T-helper 2 cell treated with Interferon-gamma antibody and Interleukin-4, amounts not matched to agents 5 μg/mL and 100 μg/mL, for 36 hours (primary cell): Measurements from ENCODE around the gene TBC1D30.
A peak's percentile ranks its signal among the peaks of the same experiment; 100 is the strongest.

ENCODE experiments used
- DNase-seq: peaks from one replicate; pipeline ENCODE4 v3.0.0; 2021; ENCODE audit warnings: low spot score
- H3K27ac Mint-ChIP-seq: one replicate; pipeline ENCODE4 v1.8.0; 2021; ENCODE audit warnings: mild to moderate bottlenecking, mixed read lengths
- H3K27me3 Mint-ChIP-seq: one replicate; pipeline ENCODE4 v1.8.0; 2021; ENCODE audit warnings: low read depth, mixed read lengths
- H3K36me3 Mint-ChIP-seq: one replicate; pipeline ENCODE4 v1.8.0; 2021; ENCODE audit warnings: low read depth, mixed read lengths
- H3K4me1 Mint-ChIP-seq: one replicate; pipeline ENCODE4 v1.8.0; 2021; ENCODE audit warnings: low read depth, mixed read lengths
- H3K4me3 Mint-ChIP-seq: one replicate; pipeline ENCODE4 v1.8.0; 2022; ENCODE audit warnings: mild to moderate bottlenecking, moderate library complexity, mixed read lengths
- H3K9me3 Mint-ChIP-seq: one replicate; pipeline ENCODE4 v1.8.0; 2021; ENCODE audit warnings: mixed read lengths

Gene TBC1D30

DNA sequence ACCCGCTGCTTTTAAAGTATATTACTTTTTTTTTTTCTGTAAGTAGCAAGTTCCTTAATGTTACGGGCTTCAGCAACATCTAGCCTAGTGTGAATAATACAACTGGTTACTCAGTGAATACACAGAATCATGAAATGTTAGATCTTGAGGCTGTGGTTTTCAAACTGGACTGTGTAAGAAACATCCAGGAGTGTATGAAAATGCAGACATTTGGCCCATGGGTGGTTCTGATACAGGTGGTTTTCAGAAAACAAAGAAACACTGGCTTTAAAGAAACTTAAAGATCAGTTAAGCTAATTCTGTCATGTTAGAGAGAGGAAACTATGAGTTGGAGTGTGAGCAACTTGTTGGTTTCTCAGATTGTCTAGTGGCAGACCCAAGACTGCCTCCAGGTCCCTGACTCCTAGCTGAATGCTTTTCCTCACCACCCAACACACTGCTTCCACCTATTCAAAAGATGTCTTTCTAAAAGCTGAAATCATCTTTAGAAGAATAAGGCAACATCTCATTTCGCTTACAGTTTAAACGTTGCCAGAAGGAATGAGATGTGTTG lies 36.1 kb downstream of the TBC1D30 start:
- no peak overlapping the region for H3K27ac Mint-ChIP-seq
- DNase-seq: no peak
- H3K36me3 Mint-ChIP-seq: no peaks in the 10 kb centered on the region
- no peaks in the 10 kb centered on the region for H3K4me1 Mint-ChIP-seq
- H3K27me3 Mint-ChIP-seq: peaks cover 7% of the 10 kb centered on the region
- no peaks in the 10 kb centered on the region for H3K9me3 Mint-ChIP-seq
- no peak overlapping the region for H3K4me3 Mint-ChIP-seq

DNA sequence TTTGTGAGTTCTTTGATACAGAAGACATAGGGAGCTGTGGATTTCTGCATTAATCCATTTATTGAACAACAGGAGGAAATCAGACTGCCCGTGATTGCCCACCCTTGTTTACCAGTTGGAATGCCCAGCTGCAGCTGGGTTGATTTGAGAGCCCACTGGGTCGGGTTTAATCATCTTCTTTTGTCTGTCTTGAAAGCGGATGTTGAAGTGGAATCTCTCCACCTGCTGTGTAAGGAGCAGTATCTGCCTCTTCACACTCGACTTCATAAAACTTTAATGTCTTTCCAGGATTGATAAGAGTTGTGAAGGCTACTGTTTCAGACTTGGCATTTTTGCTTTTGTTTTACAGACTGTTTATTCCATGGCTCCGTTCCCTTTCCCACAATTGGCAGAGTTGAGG lies 39.9 kb downstream of the TBC1D30 start:
- no peak for DNase-seq
- Mint-ChIP-seq H3K9me3 (no peaks in the 10 kb centered on the region), H3K36me3 (no peaks in the 10 kb centered on the region), H3K4me3 (no peak overlapping the region), H3K27ac (no peak overlapping the region), H3K4me1 (no peaks in the 10 kb centered on the region), H3K27me3 (peaks cover 7% of the 10 kb centered on the region)

DNA sequence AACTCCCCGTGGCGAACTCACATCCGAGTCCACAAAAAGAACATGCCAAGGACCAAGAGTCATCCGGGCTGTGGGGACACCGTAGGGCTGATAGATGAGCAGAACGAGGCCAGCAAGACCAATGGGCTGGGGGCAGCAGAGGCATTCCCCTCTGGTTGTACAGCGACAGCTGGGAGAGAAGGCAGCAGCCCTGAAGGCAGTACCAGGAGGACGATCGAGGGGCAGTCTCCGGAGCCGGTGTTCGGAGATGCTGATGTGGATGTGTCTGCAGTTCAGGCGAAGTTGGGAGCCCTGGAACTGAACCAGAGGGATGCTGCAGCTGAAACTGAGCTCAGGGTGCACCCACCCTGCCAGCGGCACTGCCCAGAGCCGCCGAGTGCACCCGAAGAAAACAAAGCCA lies 50.7 kb downstream of the TBC1D30 start:
- Mint-ChIP-seq H3K4me3 (no peak overlapping the region), H3K9me3 (no peaks in the 10 kb centered on the region), H3K27me3 (no peaks in the 10 kb centered on the region), H3K36me3 (no peaks in the 10 kb centered on the region), H3K27ac (no peak overlapping the region), H3K4me1 (peaks cover 2% of the 10 kb centered on the region)
- DNase-seq: no peak

DNA sequence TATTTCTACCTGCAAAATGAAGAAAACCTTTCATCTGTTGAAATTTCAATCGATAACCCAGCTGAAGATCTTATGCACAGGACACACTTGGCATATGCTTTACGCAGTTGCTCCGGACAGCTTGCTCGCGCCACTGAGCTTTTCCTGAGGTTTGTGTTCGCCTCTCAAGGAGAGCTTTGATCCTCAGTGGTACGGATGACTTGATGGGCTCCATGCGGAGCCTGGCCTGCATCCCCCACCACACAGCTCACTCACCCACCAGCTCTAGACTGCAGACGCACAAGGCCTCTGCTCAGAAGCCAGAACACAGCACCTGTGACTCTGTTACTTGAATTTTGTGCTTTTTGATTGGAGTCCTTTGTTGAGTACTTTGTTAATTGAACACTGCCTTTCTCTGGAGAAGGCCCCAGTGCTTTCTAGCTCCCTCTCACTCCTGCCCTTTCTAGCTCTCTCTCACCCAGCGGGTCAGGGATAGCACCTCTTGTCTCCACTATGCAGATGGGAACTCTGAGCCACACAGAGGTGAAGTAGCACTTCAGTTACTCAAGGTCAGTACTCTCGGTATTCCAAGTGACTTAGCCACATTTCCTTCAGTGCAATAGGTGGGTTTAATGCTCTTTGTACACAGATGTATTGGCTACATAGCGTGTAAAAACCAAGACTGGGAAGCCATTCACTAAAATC lies 52.1 kb downstream of the TBC1D30 start:
- Mint-ChIP-seq H3K27me3 (no peaks in the 10 kb centered on the region), H3K27ac (no peak overlapping the region), H3K36me3 (no peaks in the 10 kb centered on the region), H3K9me3 (no peaks in the 10 kb centered on the region), H3K4me3 (no peak overlapping the region), H3K4me1 (peaks cover 2% of the 10 kb centered on the region)
- DNase-seq: no peak

DNA sequence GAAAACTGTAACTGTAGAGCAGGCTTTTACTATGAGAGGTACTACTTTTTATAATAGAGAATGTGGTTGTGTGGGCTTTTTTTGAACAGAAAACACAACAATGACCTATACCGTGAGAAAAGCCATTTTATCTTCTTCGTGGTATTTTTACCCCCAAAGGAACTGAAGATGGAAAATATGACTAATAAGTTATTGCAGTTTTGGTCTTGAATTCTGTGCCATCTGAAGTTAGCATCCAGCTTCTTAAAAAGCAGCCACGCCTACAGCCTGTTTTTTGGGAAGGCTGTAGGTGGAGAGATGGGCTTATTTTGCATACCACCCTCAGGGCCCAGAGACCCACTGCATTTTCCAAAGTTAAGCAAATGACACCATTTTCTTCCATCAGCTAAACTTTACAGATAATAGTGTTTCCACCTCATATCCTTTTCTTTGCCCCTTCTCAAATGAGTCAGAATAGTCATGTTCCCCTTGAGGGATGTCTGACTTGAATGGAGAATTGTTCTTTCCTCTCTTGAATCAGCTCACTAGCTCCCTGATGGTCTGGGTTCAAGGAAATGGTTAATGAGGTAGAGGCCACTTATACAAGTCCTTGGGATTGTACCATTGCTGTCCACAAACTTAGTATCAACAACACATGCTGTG lies 53.0 kb downstream of the TBC1D30 start:
- Mint-ChIP-seq H3K36me3 (no peaks in the 10 kb centered on the region), H3K9me3 (no peaks in the 10 kb centered on the region), H3K27me3 (no peaks in the 10 kb centered on the region), H3K4me1 (peaks cover 2% of the 10 kb centered on the region), H3K4me3 (no peak overlapping the region), H3K27ac (no peak overlapping the region)
- peak; percentile 21 for DNase-seq

DNA sequence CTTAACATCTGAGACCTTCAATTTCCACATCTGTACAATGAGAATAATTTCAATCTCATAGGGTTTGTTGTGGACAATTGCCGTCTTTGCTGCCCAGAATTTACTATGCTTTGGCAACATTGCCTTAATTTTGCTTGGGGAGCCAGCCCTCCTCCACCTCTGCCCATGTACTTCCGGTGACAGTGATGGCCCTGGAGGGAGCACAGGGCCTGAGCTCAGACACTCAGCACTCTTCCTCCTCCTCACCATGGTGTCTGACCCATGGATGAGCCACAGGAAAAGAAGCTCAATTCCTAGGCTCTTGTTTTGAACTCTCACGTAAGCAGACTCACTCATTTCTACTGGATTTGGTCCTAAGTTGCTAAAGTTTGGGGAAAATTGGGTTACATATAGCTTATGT lies 58.2 kb downstream of the TBC1D30 start:
- Mint-ChIP-seq H3K27ac (no peak overlapping the region), H3K36me3 (no peaks in the 10 kb centered on the region), H3K4me1 (no peaks in the 10 kb centered on the region), H3K9me3 (no peaks in the 10 kb centered on the region), H3K27me3 (no peaks in the 10 kb centered on the region), H3K4me3 (no peak overlapping the region)
- DNase-seq: no peak

DNA sequence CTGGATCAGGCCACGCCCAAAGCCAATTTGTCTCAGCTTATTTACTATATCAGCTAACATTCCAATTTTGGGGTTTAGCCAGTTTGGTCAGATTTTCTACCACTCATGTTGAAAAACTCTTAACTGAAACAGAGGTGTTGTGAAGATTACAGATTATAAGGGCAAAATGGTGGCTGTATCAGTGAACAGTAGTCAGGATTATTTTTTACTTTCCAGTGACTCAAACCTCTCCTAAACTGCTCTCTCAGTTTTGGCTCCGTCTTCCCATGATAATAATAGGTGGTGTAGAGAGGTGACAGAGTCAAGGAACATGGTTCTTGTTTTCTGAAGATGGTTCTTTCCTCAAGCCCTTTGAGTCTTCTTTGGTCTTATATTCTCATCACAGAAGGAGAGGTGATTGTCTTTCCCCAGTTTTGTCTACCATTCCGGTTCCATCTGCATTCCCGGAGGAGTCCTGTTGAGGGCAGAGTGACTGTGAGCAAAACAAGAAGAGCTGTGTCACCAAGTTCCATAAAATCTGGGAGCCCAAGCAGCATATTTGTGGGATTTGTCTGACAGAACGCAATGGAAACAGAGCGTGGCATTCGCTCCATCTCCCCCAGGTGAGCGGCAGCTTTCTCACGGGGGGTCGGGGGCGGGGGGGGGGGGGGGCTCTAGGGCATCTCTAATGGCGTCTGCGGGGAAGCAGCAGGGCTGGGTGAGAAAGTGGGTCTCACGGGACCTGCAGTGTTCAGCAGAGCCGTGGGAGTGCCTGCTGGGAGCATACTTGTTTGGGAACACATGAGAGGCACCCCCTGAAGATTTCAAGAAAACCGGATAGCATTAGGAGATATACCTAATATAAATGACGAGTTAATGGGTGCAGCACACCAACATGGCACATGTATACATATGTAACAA lies 59.1 kb downstream of the TBC1D30 start:
- H3K36me3 Mint-ChIP-seq: no peaks in the 10 kb centered on the region
- no peak for DNase-seq
- no peak overlapping the region for H3K4me3 Mint-ChIP-seq
- no peaks in the 10 kb centered on the region for H3K9me3 Mint-ChIP-seq
- no peaks in the 10 kb centered on the region for H3K4me1 Mint-ChIP-seq
- H3K27ac Mint-ChIP-seq: no peak overlapping the region
- no peaks in the 10 kb centered on the region for H3K27me3 Mint-ChIP-seq

DNA sequence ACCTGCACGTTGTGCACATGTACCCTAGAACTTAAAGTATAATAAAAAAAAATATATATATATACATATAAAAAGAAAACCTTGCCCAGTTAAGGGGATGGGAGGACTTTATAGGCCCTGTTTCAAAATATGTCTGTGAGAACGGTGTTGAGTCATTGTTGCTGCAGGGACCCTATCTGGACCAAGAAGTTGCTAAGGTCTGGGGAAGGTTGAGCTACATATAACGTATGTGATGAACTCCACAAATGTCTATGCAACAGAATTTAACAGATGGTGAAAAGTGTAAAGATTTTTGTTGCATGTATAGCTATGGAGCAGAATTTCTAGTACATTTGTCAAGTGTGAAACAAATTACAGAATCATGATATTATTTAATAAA lies 59.7 kb downstream of the TBC1D30 start:
- Mint-ChIP-seq H3K27me3 (no peaks in the 10 kb centered on the region), H3K4me1 (no peaks in the 10 kb centered on the region), H3K4me3 (no peak overlapping the region), H3K27ac (no peak overlapping the region), H3K9me3 (no peaks in the 10 kb centered on the region), H3K36me3 (no peaks in the 10 kb centered on the region)
- DNase-seq: no peak

DNA sequence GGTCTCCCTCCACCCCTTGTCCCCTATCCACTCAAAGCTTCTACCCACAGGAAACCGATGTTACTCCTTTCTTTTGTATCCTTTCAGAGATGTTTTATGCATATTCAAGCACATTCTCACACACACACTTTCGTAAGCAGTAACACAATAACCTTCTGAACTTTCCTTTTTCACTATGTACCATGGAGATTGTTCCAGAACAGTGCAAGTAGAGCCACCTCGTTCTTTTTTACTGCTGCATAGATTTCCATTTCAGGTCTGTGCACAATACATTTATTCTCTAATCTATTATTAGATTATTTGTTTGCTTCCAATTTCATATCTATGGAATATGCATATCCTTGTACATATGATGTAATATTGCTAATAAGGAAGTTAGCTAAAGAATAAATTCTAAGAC lies 60.3 kb downstream of the TBC1D30 start:
- DNase-seq: no peak
- Mint-ChIP-seq H3K27ac (no peak overlapping the region), H3K27me3 (no peaks in the 10 kb centered on the region), H3K4me1 (no peaks in the 10 kb centered on the region), H3K4me3 (no peak overlapping the region), H3K9me3 (no peaks in the 10 kb centered on the region), H3K36me3 (no peaks in the 10 kb centered on the region)

DNA sequence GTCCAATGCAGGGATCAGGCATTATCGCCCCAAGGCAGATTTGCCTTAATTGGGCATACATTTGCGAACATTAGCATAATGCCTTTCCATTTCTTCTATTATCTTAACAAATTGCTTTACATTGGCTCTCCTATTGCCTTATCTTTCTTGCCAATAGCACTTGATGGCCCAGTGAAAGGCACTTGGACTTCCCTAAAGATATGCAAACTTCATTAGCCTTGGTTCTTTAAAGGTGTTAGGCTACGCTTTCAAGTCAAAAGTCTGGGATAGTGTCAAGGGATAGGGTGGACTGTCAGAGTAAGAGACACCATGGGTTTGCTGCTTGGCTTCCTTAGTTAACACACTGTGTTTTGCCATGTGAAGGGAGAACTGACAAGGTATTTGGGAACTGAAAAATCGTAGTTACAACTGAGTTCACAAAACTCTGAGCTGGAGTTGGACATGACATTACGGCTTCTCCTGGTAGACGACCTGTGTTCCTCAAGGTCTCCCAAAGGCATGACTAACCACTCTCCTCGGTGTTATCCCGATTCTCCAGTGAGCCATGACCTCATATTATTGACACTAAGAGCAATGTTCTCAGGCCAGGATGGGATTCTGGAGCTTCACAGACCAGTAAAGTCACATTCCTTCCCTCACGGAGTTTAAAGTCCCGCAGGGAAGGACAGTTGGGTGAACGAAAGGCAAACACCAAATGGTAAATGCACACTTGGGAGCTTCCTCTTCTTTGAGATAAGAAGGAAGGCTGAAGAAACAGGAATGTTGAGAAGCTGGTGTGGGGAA lies 65.2 kb downstream of the TBC1D30 start:
- H3K36me3 Mint-ChIP-seq: no peaks in the 10 kb centered on the region
- H3K4me1 Mint-ChIP-seq: no peaks in the 10 kb centered on the region
- H3K27ac Mint-ChIP-seq: no peak overlapping the region
- H3K27me3 Mint-ChIP-seq: peaks cover 3% of the 10 kb centered on the region
- DNase-seq: no peak
- no peaks in the 10 kb centered on the region for H3K9me3 Mint-ChIP-seq
- H3K4me3 Mint-ChIP-seq: no peak overlapping the region

DNA sequence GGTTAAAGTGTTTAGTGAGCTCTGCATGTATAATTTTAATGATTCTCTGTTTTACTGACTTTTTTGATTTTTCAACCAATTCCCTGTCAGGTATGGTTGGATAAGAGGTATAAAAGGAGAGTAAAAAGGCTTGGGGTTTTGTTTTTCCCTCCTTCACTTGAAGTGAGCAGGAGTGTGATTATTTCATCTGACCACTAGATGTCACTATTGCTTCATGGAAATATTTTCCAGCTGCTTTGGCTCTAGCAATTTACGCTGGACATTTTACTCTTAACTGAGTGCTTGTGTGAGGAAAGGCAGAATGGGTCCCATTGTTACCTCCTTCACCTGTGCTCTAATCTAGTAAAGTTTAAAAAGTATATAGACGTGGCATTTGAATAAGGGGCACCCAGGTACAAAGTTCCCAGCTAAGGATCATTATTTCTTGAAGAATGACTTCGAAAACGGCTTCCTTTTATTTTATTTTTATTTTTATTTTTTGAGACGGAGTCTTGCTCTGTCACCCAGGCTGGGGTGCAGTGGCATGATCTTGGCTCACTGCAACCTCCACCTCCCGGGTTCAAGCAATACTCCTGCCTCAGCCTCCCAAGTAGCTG lies 66.5 kb downstream of the TBC1D30 start:
- no peak overlapping the region for H3K27ac Mint-ChIP-seq
- no peaks in the 10 kb centered on the region for H3K4me1 Mint-ChIP-seq
- DNase-seq: no peak
- no peak overlapping the region for H3K4me3 Mint-ChIP-seq
- H3K9me3 Mint-ChIP-seq: no peaks in the 10 kb centered on the region
- H3K36me3 Mint-ChIP-seq: no peaks in the 10 kb centered on the region
- H3K27me3 Mint-ChIP-seq: peaks cover 3% of the 10 kb centered on the region

DNA sequence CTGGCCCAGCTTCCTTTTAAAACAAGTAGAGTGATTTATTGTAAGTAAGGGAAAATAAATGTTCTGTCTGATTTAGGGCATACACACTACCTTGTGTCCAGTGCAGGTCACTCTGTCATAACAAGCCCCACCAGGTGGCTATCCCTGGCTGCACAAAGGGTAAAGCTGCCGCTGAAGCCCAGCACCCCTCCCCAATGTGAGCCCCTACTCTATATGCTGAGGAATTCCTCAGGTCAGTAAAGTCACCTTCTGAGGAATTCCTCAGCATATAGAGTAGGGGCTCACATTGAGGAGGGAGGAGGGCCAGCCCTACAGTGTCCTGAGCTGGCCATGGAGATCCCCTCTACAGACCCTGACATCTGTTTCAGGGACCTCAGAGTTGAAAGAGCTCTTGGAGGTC lies 67.2 kb downstream of the TBC1D30 start:
- H3K4me3 Mint-ChIP-seq: no peak overlapping the region
- no peak overlapping the region for H3K27ac Mint-ChIP-seq
- H3K4me1 Mint-ChIP-seq: no peaks in the 10 kb centered on the region
- H3K27me3 Mint-ChIP-seq: peaks cover 3% of the 10 kb centered on the region
- no peaks in the 10 kb centered on the region for H3K36me3 Mint-ChIP-seq
- no peaks in the 10 kb centered on the region for H3K9me3 Mint-ChIP-seq
- no peak for DNase-seq

DNA sequence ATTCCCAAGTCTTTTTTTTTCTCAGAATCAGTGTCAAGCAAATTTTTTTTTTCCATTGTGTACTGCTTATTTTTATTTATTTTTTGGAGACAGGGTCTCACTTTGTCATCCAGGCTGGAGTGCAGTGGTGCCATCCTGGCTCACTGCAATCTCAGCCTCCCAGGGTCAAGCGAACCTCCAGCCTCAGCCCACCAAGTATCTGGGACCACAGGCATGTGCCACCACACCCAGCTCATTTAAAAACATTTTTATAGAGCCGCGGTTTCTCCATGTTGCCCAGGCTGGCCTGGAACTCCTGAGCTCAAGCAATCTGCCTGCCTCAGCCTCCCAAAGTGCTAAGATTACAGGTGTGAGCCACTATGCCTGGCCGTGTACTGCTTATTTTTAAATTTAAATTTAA lies 68.1 kb downstream of the TBC1D30 start:
- H3K9me3 Mint-ChIP-seq: no peaks in the 10 kb centered on the region
- H3K4me3 Mint-ChIP-seq: no peak overlapping the region
- H3K27me3 Mint-ChIP-seq: peaks cover 3% of the 10 kb centered on the region
- no peaks in the 10 kb centered on the region for H3K36me3 Mint-ChIP-seq
- no peak overlapping the region for H3K27ac Mint-ChIP-seq
- H3K4me1 Mint-ChIP-seq: no peaks in the 10 kb centered on the region
- no peak for DNase-seq
